ENCODE results near the gene LMO1.
A peak's percentile ranks its signal among the peaks of the same experiment; 100 is the strongest.

Gene LMO1

DNA sequence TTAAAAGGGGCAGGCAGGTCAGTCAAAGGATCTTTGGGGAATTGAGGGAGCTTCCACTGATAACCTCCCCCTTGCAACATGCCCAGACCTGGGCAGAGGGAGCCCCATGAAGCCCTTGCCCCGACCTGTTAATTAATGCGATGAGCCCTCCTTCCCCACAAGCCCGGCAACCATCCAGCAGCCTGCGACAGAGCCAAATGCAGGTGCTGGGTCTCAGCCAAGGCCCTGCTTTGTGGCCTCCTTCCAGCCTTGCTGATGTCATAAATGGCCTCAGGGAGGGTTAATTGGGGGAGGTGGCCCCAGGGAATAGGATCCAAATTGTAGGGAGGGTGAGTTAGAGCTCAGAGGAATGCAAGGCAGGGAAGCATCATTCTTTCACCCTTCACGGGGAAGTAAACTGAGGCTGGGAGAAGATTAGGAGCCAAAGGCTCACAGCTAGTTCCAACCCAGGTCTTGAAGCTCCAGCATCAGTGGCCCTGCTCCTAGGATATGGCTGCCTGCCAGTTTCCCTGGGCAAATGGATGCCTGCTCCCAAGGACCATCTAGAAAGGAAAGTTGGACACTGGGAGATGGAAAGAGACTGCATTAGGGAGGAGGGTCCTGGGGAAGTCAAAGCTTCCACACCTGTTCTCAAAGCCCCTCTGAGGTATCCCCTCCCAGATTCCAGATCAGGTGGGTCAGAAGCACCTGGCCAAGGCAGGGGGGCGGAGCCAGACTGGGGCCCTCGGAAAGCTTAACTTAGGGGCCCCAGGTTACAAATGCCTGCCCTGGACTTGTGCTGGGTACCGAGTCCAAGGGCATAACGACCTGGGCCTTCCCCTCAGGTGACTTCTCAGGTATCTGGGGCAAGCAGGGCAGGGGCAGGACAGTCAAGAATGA, 34.1 kb downstream of the LMO1 start:
- no peak for DNase-seq (ENCODE audit: low spot score)

GRCh38 chr11:8228231-8228630, 35.4 kb downstream of the LMO1 start:
- DNase-seq (ENCODE audit: low spot score) = no peak

GRCh38 chr11:8227156-8228152, 36.2 kb downstream of the LMO1 start:
- DNase-seq (ENCODE audit: low spot score) = no peak

DNA sequence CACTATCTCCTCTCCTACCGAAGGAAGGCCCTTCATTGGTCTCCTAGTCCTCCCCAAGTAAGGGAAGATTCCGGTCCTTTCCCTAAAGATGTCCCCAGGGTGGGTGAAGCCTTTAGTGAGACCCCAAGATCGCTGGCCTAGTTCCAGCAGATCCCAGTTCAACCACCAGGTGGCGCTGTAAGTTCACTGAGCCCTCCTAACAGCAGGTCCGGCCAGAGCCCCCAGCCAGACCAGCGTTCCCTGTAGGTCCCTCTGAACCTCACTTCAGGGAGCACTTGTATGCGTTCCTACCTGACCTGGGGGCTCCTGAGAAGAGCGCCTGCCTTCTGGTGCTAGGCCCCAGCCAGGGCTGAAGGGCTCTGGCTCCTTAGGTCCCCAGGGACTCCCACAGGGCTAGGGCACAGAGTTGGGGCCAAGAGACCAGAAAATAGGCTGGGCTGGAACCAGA, 38.1 kb downstream of the LMO1 start:
- peak; percentile 83 for DNase-seq (ENCODE audit: low spot score)

DNA sequence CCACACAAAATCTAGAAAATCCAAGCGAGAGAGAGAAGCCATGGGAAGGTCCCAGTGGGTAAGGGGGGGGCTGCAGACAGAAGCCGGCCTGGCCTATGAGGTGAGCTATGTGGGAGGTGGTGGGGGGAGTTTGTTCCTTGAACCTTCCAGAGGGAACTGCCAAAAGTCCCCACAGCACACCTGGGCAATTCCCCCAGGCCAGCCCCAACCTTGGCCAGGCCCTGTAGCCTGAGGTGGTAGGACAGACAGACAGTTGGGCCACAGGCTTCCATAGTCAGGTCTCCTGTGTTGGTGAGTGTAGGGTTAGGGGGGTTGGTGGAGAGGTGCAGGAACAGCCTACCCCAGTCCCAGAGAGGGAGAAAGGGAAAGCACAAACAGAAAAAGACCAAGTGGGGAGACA, 39.0 kb downstream of the LMO1 start:
- no peak for DNase-seq (ENCODE audit: low spot score)

DNA sequence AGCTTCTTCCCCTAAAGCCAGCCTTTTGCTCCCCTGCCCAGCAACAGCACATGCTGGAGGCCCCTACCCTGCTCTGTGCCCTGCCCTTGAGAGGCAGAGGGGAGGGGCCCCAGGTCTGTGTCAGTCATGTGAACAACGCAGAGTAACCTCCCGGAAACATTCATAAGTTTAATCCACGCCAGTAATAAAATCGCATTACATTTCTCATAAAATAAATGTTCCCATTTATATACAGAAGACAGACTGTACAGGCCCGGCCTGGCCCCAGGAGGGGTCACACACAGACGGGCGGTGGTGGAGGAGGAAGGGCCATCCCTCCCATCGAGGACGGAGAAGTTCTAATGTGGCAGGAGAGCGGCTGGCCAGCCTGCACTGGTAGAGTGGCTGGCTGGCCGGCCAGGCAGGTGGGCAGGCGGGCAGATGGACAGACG, 39.5 kb downstream of the LMO1 start:
- no peak for DNase-seq (ENCODE audit: low spot score)

GRCh38 chr11:8223513-8223900, 40.2 kb downstream of the LMO1 start:
- no peak for DNase-seq (ENCODE audit: low spot score)

- no peak for DNase-seq (ENCODE audit: low spot score)
Observed at GRCh38 chr11:8222820-8223512, 40.7 kb downstream of the LMO1 start.

GRCh38 chr11:8221917-8222495, 41.7 kb downstream of the LMO1 start:
- DNase-seq (ENCODE audit: low spot score) = no peak

GRCh38 chr11:8221046-8221723, 42.5 kb downstream of the LMO1 start:
- no peak for DNase-seq (ENCODE audit: low spot score)

DNA sequence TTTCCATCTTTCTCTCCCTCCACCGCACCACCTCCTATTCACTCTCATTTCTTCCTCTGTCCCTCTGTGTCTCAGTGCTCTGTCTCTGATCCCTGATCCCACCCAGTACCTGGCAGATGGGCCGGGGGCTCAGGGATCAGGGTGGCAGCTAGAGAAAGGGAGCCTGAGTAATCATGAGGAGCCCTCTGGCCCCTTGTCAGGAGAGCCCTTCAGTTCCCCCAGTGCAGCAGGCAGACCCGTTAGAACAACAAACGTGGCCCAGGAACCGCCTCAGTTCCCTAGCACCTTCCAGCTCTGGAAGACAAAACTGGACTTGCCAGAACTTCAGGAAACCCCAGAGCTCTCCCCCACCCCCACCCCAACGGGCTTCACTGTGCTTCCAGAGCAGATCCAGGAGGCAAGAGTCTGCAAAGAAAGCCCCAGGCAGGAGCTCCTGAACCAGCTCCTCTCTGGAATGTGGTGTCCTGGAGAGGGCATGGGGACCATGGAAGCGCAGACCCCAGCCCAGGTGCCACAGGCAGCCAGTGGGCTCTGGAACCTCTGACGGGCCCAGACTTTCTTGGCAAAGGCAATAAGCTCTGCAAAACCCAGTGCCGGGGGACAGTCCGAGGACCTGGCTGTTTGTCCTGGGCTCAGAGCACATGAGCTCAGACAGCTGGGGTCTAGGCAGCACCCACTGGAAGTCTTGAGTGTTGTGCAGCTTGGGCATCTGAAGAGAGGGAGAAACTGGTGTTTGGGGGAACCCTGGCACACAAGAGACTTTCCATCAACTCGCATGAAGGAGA, 43.2 kb downstream of the LMO1 start:
- no peak for DNase-seq (ENCODE audit: low spot score)

GRCh38 chr11:8219257-8220021, 44.2 kb downstream of the LMO1 start:
- DNase-seq (ENCODE audit: low spot score) = peak; percentile 80

- peak; percentile 44 for DNase-seq (ENCODE audit: low spot score)
Observed at GRCh38 chr11:8218840-8219239, 44.8 kb downstream of the LMO1 start.

DNA sequence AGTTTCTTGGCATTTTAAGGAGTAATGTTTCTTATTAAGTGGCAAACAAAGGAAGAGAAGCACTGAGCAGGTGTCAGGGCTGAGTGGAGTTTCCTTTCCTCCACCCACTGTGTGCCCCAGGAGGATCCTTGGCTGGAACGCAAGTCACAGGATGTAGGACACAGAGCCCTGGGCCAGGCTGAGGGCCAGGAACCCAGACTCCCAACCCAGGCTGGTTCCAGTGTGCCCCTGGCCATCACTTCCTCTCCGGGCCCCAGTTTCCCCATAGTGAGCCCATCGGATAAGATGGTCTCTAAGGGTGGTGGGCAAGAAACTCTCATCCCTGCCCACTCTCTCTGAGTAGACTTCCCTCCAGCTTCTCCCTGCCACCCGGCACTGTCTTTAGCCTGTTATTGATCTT, 45.3 kb downstream of the LMO1 start:
- DNase-seq (ENCODE audit: low spot score) = no peak

GRCh38 chr11:8217926-8218325, 45.8 kb downstream of the LMO1 start:
- no peak for DNase-seq (ENCODE audit: low spot score)

- DNase-seq (ENCODE audit: low spot score) = no peak
Observed at GRCh38 chr11:8217136-8217535, 46.5 kb downstream of the LMO1 start.

DNA sequence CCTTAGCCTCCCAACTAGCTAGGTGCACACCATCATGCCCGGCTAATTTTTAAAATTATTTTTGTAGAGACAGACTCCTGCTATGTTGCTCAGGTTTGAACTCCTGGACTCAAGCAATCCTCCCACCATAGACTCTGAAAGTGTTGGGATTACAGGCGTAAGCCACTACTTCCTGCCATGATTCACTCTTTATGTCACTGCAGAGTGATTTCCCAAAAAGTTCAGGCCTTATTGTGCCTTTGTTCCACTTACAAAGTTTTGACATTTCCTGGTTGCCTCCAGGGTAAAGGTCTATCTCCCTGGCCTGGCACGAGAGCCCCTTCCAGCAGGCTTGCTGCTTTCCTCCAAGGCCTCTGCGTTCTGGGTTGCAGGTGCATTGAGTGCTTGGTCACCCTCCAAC, 50.3 kb downstream of the LMO1 start:
- no peak for DNase-seq (ENCODE audit: low spot score)

- no peak for DNase-seq (ENCODE audit: low spot score)
Observed at GRCh38 chr11:8209208-8209807, 54.4 kb downstream of the LMO1 start.

Data from SK-N-DZ (cell line).